HEK293 (cell line): ENCODE measurements around the gene RUNX1.

Experiments used
- CTCF ChIA-PET: fragments of 350-600 bp; formaldehyde crosslinking; extraction: SDS; loops from one replicate; lab custom pipeline; 2021; ENCODE audit warnings: antibody characterized with exemption; lab: Yijun Ruan, JAX
- POLR2A ChIA-PET: fragments of 300-600 bp; formaldehyde crosslinking; extraction: SDS; loops from one replicate; lab custom pipeline; 2020; ENCODE audit warnings: antibody characterized with exemption, inconsistent platforms; lab: Yijun Ruan, JAX
- H3K27ac ChIP-seq: fragments of 200-500 bp; sonication (Bioruptor generic); 2 replicates; pipeline ENCODE4 v1.5.1; 2014; ENCODE audit warnings: low read depth, low read length, control low read depth, inconsistent platforms; ENCODE audit errors: extremely low read depth
- H3K36me3 ChIP-seq, 2 experiments: fragments of 200-500 bp in 1 of 2; sonication (Bioruptor generic) in 1 of 2; 1 replicate in 1 of 2; 2 replicates in 1 of 2; pipeline ENCODE4 v1.5.1; 2014 to 2017; ENCODE audit warnings: inconsistent platforms in 2 of 2, low read length in 2 of 2; ENCODE audit not compliant: control insufficient read depth in 2 of 2, insufficient read depth in 1 of 2
- H3K4me1 ChIP-seq: fragments of 200-500 bp; sonication (Bioruptor generic); 2 replicates; pipeline ENCODE4 v1.5.1; 2014; ENCODE audit warnings: mild to moderate bottlenecking, low read length, inconsistent platforms; ENCODE audit not compliant: control insufficient read depth, insufficient read depth
- H3K4me3 ChIP-seq: 2 replicates; pipeline ENCODE4 v1.5.1; 2011; ENCODE audit warnings: low read depth, mild to moderate bottlenecking, control low read depth, low read length, moderate library complexity
- H3K9me3 ChIP-seq: fragments of 200-500 bp; sonication (Bioruptor generic); 2 replicates; pipeline ENCODE4 v1.5.1; 2014; ENCODE audit warnings: low read depth, low read length, inconsistent platforms; ENCODE audit not compliant: control insufficient read depth, insufficient read depth
- ATF2 ChIP-seq: fragments of 450-650 bp; formaldehyde crosslinking; IDR thresholded peaks from 2 replicates; pipeline ENCODE4 v1.5.1; 2016; ENCODE audit warnings: missing biosample characterization, missing genetic modification characterization, low read depth
- KLF10 ChIP-seq: fragments of 450-650 bp; IDR thresholded peaks from 2 replicates; pipeline ENCODE4 v1.5.1; 2018; ENCODE audit warnings: missing biosample characterization, mild to moderate bottlenecking, missing genetic modification characterization
- MYNN ChIP-seq: fragments of 450-650 bp; formaldehyde crosslinking; IDR thresholded peaks from 2 replicates; pipeline ENCODE4 v1.5.1; 2016; ENCODE audit warnings: missing biosample characterization, missing genetic modification characterization, borderline replicate concordance
- ZNF10 ChIP-seq: fragments of 450-650 bp; formaldehyde crosslinking; IDR thresholded peaks from 2 replicates; pipeline ENCODE4 v1.5.1; 2017; ENCODE audit warnings: missing biosample characterization, missing genetic modification characterization
- ZNF121 ChIP-seq: fragments of 450-650 bp; formaldehyde crosslinking; IDR thresholded peaks from 2 replicates; pipeline ENCODE4 v1.5.1; 2016; ENCODE audit warnings: missing biosample characterization, missing genetic modification characterization
- ZNF132 ChIP-seq: fragments of 450-650 bp; formaldehyde crosslinking; IDR thresholded peaks from 2 replicates; pipeline ENCODE4 v1.5.1; 2017; ENCODE audit warnings: missing biosample characterization, missing genetic modification characterization, borderline replicate concordance
- ZNF223 ChIP-seq: fragments of 450-650 bp; formaldehyde crosslinking; IDR thresholded peaks from 2 replicates; pipeline ENCODE4 v1.5.1; 2016; ENCODE audit warnings: missing biosample characterization, missing genetic modification characterization
- ZNF280D ChIP-seq: fragments of 450-650 bp; formaldehyde crosslinking; IDR thresholded peaks from 2 replicates; pipeline ENCODE4 v1.5.1; 2016; ENCODE audit warnings: missing biosample characterization, missing genetic modification characterization
- ZNF302 ChIP-seq: fragments of 450-650 bp; formaldehyde crosslinking; IDR thresholded peaks from 2 replicates; pipeline ENCODE4 v1.5.1; 2016; ENCODE audit warnings: missing biosample characterization, missing genetic modification characterization, low read depth
- ZNF513 ChIP-seq: fragments of 450-650 bp; IDR thresholded peaks from 2 replicates; pipeline ENCODE4 v1.5.1; 2018; ENCODE audit warnings: missing biosample characterization, missing genetic modification characterization
- ZNF585B ChIP-seq: fragments of 450-650 bp; formaldehyde crosslinking; IDR thresholded peaks from 2 replicates; pipeline ENCODE4 v1.5.1; 2016; ENCODE audit warnings: missing biosample characterization, missing genetic modification characterization
- ZNF626 ChIP-seq: fragments of 450-650 bp; sonication (Bioruptor Pico); formaldehyde crosslinking; IDR thresholded peaks from 2 replicates; pipeline ENCODE4 v1.5.1; 2018; ENCODE audit warnings: missing biosample characterization, missing genetic modification characterization, inconsistent platforms
- ZNF654 ChIP-seq: fragments of 450-650 bp; formaldehyde crosslinking; IDR thresholded peaks from 2 replicates; pipeline ENCODE4 v1.5.1; 2016; ENCODE audit warnings: low read depth, missing biosample characterization, missing genetic modification characterization
- TF ChIP-seq, protein P1 (sequence below): fragments of 450-650 bp; formaldehyde crosslinking; IDR thresholded peaks from 2 replicates; pipeline ENCODE4 v1.5.1; 2016; ENCODE audit warnings: missing biosample characterization, missing genetic modification characterization, borderline replicate concordance

The RUNX1 gene

GRCh38 chr21:34991366-34991957, 57.6 kb downstream of the RUNX1 start:
- no peak overlapping the region for H3K4me3 ChIP-seq
- no peaks in the 10 kb centered on the region for H3K36me3 ChIP-seq
- POLR2A ChIA-PET: no interaction called here
- no peak overlapping the region for H3K27ac ChIP-seq
- H3K9me3 ChIP-seq: no peaks in the 10 kb centered on the region
- TF ChIP-seq ZNF302 (tag by site-specific recombination) (no peak), ZNF654 (tag by site-specific recombination) (no peak), ATF2 (tag by site-specific recombination) (0 out of 2 replicates have a peak, but pooled peaks have one; percentile 46), ZNF626 (no peak), ZNF513 (tag by site-specific recombination) (peak; percentile 86)
- TF ChIP-seq, all 188 proteins: peak for 2
- H3K4me1 ChIP-seq: no peaks in the 10 kb centered on the region
- CTCF ChIA-PET: interaction anchor here (0.5 kb wide), 1 partner anchor 92 kb away, joined by 4 read pairs; no protein-coding TSS in a partner anchor

GRCh38 chr21:34990842-34991241, 58.3 kb downstream of the RUNX1 start:
- POLR2A ChIA-PET: no interaction called here
- no peak overlapping the region for H3K4me3 ChIP-seq
- no peak for TF ChIP-seq ZNF121 (tag by site-specific recombination)
- no peak for TF ChIP-seq ZNF585B (tag by site-specific recombination)
- no peak for TF ChIP-seq ZNF302 (tag by site-specific recombination)
- no peak for TF ChIP-seq ZNF280D
- no peak for TF ChIP-seq KLF10
- TF ChIP-seq ZNF10 (tag by site-specific recombination): no peak
- TF ChIP-seq MYNN (tag by site-specific recombination): no peak
- TF ChIP-seq, protein P1, sequence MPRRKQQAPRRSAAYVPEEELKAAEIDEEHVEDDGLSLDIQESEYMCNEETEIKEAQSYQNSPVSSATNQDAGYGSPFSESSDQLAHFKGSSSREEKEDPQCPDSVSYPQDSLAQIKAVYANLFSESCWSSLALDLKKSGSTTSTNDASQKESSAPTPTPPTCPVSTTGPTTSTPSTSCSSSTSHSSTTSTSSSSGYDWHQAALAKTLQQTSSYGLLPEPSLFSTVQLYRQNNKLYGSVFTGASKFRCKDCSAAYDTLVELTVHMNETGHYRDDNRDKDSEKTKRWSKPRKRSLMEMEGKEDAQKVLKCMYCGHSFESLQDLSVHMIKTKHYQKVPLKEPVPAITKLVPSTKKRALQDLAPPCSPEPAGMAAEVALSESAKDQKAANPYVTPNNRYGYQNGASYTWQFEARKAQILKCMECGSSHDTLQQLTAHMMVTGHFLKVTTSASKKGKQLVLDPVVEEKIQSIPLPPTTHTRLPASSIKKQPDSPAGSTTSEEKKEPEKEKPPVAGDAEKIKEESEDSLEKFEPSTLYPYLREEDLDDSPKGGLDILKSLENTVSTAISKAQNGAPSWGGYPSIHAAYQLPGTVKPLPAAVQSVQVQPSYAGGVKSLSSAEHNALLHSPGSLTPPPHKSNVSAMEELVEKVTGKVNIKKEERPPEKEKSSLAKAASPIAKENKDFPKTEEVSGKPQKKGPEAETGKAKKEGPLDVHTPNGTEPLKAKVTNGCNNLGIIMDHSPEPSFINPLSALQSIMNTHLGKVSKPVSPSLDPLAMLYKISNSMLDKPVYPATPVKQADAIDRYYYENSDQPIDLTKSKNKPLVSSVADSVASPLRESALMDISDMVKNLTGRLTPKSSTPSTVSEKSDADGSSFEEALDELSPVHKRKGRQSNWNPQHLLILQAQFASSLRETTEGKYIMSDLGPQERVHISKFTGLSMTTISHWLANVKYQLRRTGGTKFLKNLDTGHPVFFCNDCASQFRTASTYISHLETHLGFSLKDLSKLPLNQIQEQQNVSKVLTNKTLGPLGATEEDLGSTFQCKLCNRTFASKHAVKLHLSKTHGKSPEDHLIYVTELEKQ: no peak
- TF ChIP-seq ZNF132 (tag by site-specific recombination): no peak
- TF ChIP-seq ZNF223 (tag by site-specific recombination): no peak
- TF ChIP-seq, all 188 proteins: peak for 0
- CTCF ChIA-PET: interaction anchor here (0.5 kb wide), 1 partner anchor 92 kb away, joined by 4 read pairs; no protein-coding TSS in a partner anchor
- Histone ChIP-seq H3K4me1 (no peaks in the 10 kb centered on the region), H3K36me3 (no peaks in the 10 kb centered on the region), H3K9me3 (no peaks in the 10 kb centered on the region), H3K27ac (no peak overlapping the region)
